GM18861 (cell line): ENCODE data around the gene FBXO2.
"Not testable (repeated sequence)": the region's sequence is repeated elsewhere in the genome, so short reads cannot be mapped to it uniquely, and the experiment has no call there.

Experiments used
- ATAC-seq: cut with Tn5 transposase; IDR thresholded peaks from one replicate; pipeline ENCODE4 v1.9.1; 2021; ENCODE audit not compliant: unreplicated experiment

FBXO2 gene

GRCh38 chr1:11629184-11630016, 24.8 kb downstream of the FBXO2 start:
- no peak for ATAC-seq

GRCh38 chr1:11628767-11629166, 25.5 kb downstream of the FBXO2 start:
- ATAC-seq, result no peak

- no peak for ATAC-seq
Measured at GRCh38 chr1:11626551-11626950, 27.7 kb downstream of the FBXO2 start.

GRCh38 chr1:11623702-11624101, 30.5 kb downstream of the FBXO2 start:
- ATAC-seq, result no peak

- no peak for ATAC-seq
Measured at GRCh38 chr1:11622398-11622797, 31.8 kb downstream of the FBXO2 start.

- no peak for ATAC-seq
Measured at GRCh38 chr1:11620924-11621323, 33.3 kb downstream of the FBXO2 start.

GRCh38 chr1:11620405-11620804, 33.8 kb downstream of the FBXO2 start:
- no peak for ATAC-seq

GRCh38 chr1:11617741-11618140, 36.5 kb downstream of the FBXO2 start:
- no peak for ATAC-seq

GRCh38 chr1:11617314-11617713, 36.9 kb downstream of the FBXO2 start:
- ATAC-seq, result no peak

GRCh38 chr1:11616766-11617165, 37.5 kb downstream of the FBXO2 start:
- no peak for ATAC-seq

- ATAC-seq, result no peak
Measured at GRCh38 chr1:11615090-11615489, 39.1 kb downstream of the FBXO2 start.

- no peak for ATAC-seq
Measured at GRCh38 chr1:11613347-11613746, 40.9 kb downstream of the FBXO2 start.

GRCh38 chr1:11611638-11612327, 42.4 kb downstream of the FBXO2 start:
- ATAC-seq, result no peak

GRCh38 chr1:11610629-11611180, 43.5 kb downstream of the FBXO2 start:
- no peak for ATAC-seq

- not testable (repeated sequence) for ATAC-seq
Measured at GRCh38 chr1:11609378-11609777, 44.9 kb downstream of the FBXO2 start.

GRCh38 chr1:11608596-11609130, 45.6 kb downstream of the FBXO2 start:
- ATAC-seq, result not testable (repeated sequence)

- no peak for ATAC-seq
Measured at GRCh38 chr1:11606775-11607174, 47.5 kb downstream of the FBXO2 start.

- ATAC-seq, result no peak
Measured at GRCh38 chr1:11602981-11603380, 51.2 kb downstream of the FBXO2 start.

GRCh38 chr1:11602424-11602823, 51.8 kb downstream of the FBXO2 start:
- no peak for ATAC-seq

- ATAC-seq, result no peak
Measured at GRCh38 chr1:11600836-11601235, 53.4 kb downstream of the FBXO2 start.

GRCh38 chr1:11599891-11600576, 54.2 kb downstream of the FBXO2 start:
- no peak for ATAC-seq
